HAP-1 (cell line): ENCODE data around the gene ATP1A4.

Source experiments
- DNase-seq, 2 experiments: peaks; one replicate each; pipeline ENCODE4 v3.0.0-alpha.2; 2016 to 2020; ENCODE audit warnings: low spot score in 2 of 2
- H3K27me3 ChIP-seq: fragments of 250-450 bp; sonication (Bioruptor Pico); 2 replicates; pipeline ENCODE4 v1.5.1; 2020; ENCODE audit warnings: low read depth, mild to moderate bottlenecking, moderate library complexity
- H3K36me3 ChIP-seq: fragments of 250-450 bp; sonication (Bioruptor Pico); replicated peaks from 2 replicates; pipeline ENCODE4 v1.5.1; 2020; ENCODE audit warnings: mild to moderate bottlenecking
- H3K4me1 ChIP-seq: fragments of 250-450 bp; sonication (Bioruptor Pico); 2 replicates; pipeline ENCODE4 v1.5.1; 2020; ENCODE audit warnings: mild to moderate bottlenecking
- H3K4me3 ChIP-seq: fragments of 250-450 bp; sonication (Bioruptor Pico); 2 replicates; pipeline ENCODE4 v1.5.1; 2020; ENCODE audit warnings: mild to moderate bottlenecking, moderate library complexity
- H3K9me3 ChIP-seq: fragments of 250-450 bp; sonication (Bioruptor Pico); 2 replicates; pipeline ENCODE4 v1.5.1; 2020; ENCODE audit warnings: mild to moderate bottlenecking, moderate library complexity
- in situ Hi-C: fragments of 300-500 bp; cut with MboI; formaldehyde crosslinking; loops from 3 replicates; pipeline ENCODE4 v1.14.3; 2020; ENCODE audit warnings: low sequenced_read_pairs, inconsistent platforms, mixed read lengths

Gene ATP1A4

GRCh38 chr1:160129046-160129445 is 22.4 kb upstream of the ATP1A4 start:
- H3K27me3 ChIP-seq = no peaks in the 10 kb centered on the region
- H3K4me1 ChIP-seq = no peaks in the 10 kb centered on the region
- in situ Hi-C loops = no loop called here
- no peak for DNase-seq
- H3K36me3 ChIP-seq = no peaks in the 10 kb centered on the region
- no peaks in the 10 kb centered on the region for H3K9me3 ChIP-seq
- no peak overlapping the region for H3K4me3 ChIP-seq

- no peak for DNase-seq
- Histone ChIP-seq H3K4me1 (no peaks in the 10 kb centered on the region), H3K36me3 (no peaks in the 10 kb centered on the region), H3K27me3 (no peaks in the 10 kb centered on the region), H3K9me3 (no peaks in the 10 kb centered on the region), H3K4me3 (no peak overlapping the region)
- in situ Hi-C loops = no loop called here
Observed at GRCh38 chr1:160129558-160129957, 21.8 kb upstream of the ATP1A4 start.

GRCh38 chr1:160129966-160130365 is 21.4 kb upstream of the ATP1A4 start:
- Histone ChIP-seq H3K4me3 (no peak overlapping the region), H3K36me3 (no peaks in the 10 kb centered on the region), H3K9me3 (no peaks in the 10 kb centered on the region), H3K27me3 (no peaks in the 10 kb centered on the region), H3K4me1 (no peaks in the 10 kb centered on the region)
- DNase-seq = no peak
- in situ Hi-C loops = no loop called here

- H3K9me3 ChIP-seq = no peaks in the 10 kb centered on the region
- H3K27me3 ChIP-seq = no peaks in the 10 kb centered on the region
- H3K4me3 ChIP-seq = no peak overlapping the region
- DNase-seq = no peak
- in situ Hi-C loops = no loop called here
- no peaks in the 10 kb centered on the region for H3K4me1 ChIP-seq
- H3K36me3 ChIP-seq = no peaks in the 10 kb centered on the region
Observed at GRCh38 chr1:160130486-160130885, 20.9 kb upstream of the ATP1A4 start.

- Histone ChIP-seq H3K4me3 (no peak overlapping the region), H3K4me1 (no peaks in the 10 kb centered on the region), H3K27me3 (no peaks in the 10 kb centered on the region), H3K36me3 (no peaks in the 10 kb centered on the region), H3K9me3 (no peaks in the 10 kb centered on the region)
- DNase-seq = no peak
- in situ Hi-C loops = no loop called here
Observed at GRCh38 chr1:160130939-160131338, 20.5 kb upstream of the ATP1A4 start.

- in situ Hi-C loops = no loop called here
- DNase-seq = no peak
- no peaks in the 10 kb centered on the region for H3K27me3 ChIP-seq
- H3K4me1 ChIP-seq = no peaks in the 10 kb centered on the region
- no peaks in the 10 kb centered on the region for H3K36me3 ChIP-seq
- H3K9me3 ChIP-seq = no peaks in the 10 kb centered on the region
- no peak overlapping the region for H3K4me3 ChIP-seq
Observed at GRCh38 chr1:160131803-160132565, 19.4 kb upstream of the ATP1A4 start.

GRCh38 chr1:160133990-160134770 is 17.2 kb upstream of the ATP1A4 start:
- DNase-seq = no peak
- Histone ChIP-seq H3K36me3 (no peaks in the 10 kb centered on the region), H3K27me3 (no peaks in the 10 kb centered on the region), H3K9me3 (no peaks in the 10 kb centered on the region), H3K4me3 (no peak overlapping the region), H3K4me1 (no peaks in the 10 kb centered on the region)
- in situ Hi-C loops = no loop called here

GRCh38 chr1:160134791-160135572 is 16.4 kb upstream of the ATP1A4 start:
- in situ Hi-C loops = no loop called here
- H3K4me3 ChIP-seq = no peak overlapping the region
- no peaks in the 10 kb centered on the region for H3K36me3 ChIP-seq
- no peaks in the 10 kb centered on the region for H3K4me1 ChIP-seq
- no peaks in the 10 kb centered on the region for H3K9me3 ChIP-seq
- no peaks in the 10 kb centered on the region for H3K27me3 ChIP-seq
- no peak for DNase-seq

GRCh38 chr1:160136121-160136925 is 15.1 kb upstream of the ATP1A4 start:
- Histone ChIP-seq H3K4me1 (no peaks in the 10 kb centered on the region), H3K27me3 (no peaks in the 10 kb centered on the region), H3K36me3 (no peaks in the 10 kb centered on the region), H3K9me3 (no peaks in the 10 kb centered on the region), H3K4me3 (no peak overlapping the region)
- in situ Hi-C loops = no loop called here
- no peak for DNase-seq

GRCh38 chr1:160136926-160137200 is 14.5 kb upstream of the ATP1A4 start:
- DNase-seq = no peak
- peaks cover 2% of the 10 kb centered on the region; the same call in 1 of the 2 replicates for H3K27me3 ChIP-seq
- in situ Hi-C loops = no loop called here

GRCh38 chr1:160137216-160137862 is 14.1 kb upstream of the ATP1A4 start:
- Histone ChIP-seq H3K27me3 (peaks cover 6% of the 10 kb centered on the region; the same call in 1 of the 2 replicates), H3K4me3 (no peak overlapping the region), H3K4me1 (no peaks in the 10 kb centered on the region), H3K36me3 (no peaks in the 10 kb centered on the region), H3K9me3 (no peaks in the 10 kb centered on the region)
- DNase-seq = no peak
- in situ Hi-C loops = no loop called here

More at GRCh38 chr1:160136926-160137200, 14.5 kb upstream of the ATP1A4 start:
- Histone ChIP-seq H3K4me3 (no peak overlapping the region), H3K4me1 (no peaks in the 10 kb centered on the region), H3K9me3 (no peaks in the 10 kb centered on the region), H3K36me3 (no peaks in the 10 kb centered on the region)

- H3K27me3 ChIP-seq = peaks cover 11% of the 10 kb centered on the region; the same call in 1 of the 2 replicates
- H3K4me3 ChIP-seq = no peak overlapping the region
- in situ Hi-C loops = no loop called here
- no peaks in the 10 kb centered on the region for H3K4me1 ChIP-seq
- no peak for DNase-seq
- H3K36me3 ChIP-seq = no peaks in the 10 kb centered on the region
- H3K9me3 ChIP-seq = no peaks in the 10 kb centered on the region
Observed at GRCh38 chr1:160139840-160140239, 11.6 kb upstream of the ATP1A4 start.

GRCh38 chr1:160143695-160144094 is 7.7 kb upstream of the ATP1A4 start:
- H3K4me3 ChIP-seq = no peak overlapping the region
- no peaks in the 10 kb centered on the region for H3K4me1 ChIP-seq
- H3K36me3 ChIP-seq = no peaks in the 10 kb centered on the region
- H3K27me3 ChIP-seq = peaks cover 11% of the 10 kb centered on the region; the same call in 1 of the 2 replicates
- DNase-seq = no peak
- in situ Hi-C loops = no loop called here
- no peaks in the 10 kb centered on the region for H3K9me3 ChIP-seq
